NB4 (cell line): ENCODE results near the gene ZFP62.

Experiments used
- CTCF ChIP-seq: IDR thresholded peaks from one replicate; pipeline ENCODE4 v1.5.1; 2012; ENCODE audit warnings: low read depth, low read length
- MAX ChIP-seq: IDR thresholded peaks from 2 replicates; pipeline ENCODE4 v1.6.1; 2011; ENCODE audit warnings: low read depth, low read length
- MYC ChIP-seq: IDR thresholded peaks from 2 replicates; pipeline ENCODE4 v1.6.1; 2011; ENCODE audit warnings: low read depth, low read length
- POLR2A ChIP-seq: IDR thresholded peaks from 2 replicates; pipeline ENCODE4 v1.6.1; 2011; ENCODE audit warnings: mild to moderate bottlenecking; ENCODE audit not compliant: insufficient read length; ENCODE audit errors: extremely low read depth

DNA sequence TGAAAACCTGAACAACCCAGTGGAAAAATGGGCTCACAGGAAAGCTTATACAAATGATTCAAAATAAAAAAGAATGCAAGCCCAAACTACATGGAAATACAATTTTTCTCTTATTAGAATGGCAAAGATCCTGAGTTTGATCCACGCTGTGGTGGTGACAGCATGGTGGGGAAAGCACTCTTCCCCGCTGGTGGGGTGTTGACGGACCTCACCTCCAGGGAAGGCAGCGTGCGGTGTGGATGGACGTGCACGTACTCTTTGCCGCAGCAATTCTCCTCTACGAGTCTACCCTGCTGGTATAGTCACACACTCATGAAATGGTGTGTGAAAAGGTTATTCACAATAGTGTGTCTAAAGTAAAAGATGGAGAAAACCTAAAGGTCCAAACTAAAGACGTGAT is 5.9 kb upstream of the ZFP62 start:
- no peak for TF ChIP-seq CTCF
- no peak for TF ChIP-seq POLR2A
- no peak for TF ChIP-seq MAX
- no peak for TF ChIP-seq MYC
